Endothelial cell of umbilical vein (primary cell): ENCODE results near the gene SLC26A11. TPM values are rescaled to one million over a fixed set of nuclear protein-coding genes. Genes with fewer than 3 reads are reported as not detected.

Experiments used
- BruUV-seq: library from RNA; stranded (reverse); fragments of 400-500 nt; replicated peaks from 2 replicates; lab custom pipeline; 2021; lab: Mats Ljungman, UMichigan
- CTCF ChIA-PET: fragments of 300-600, 350-600 bp; sonication (Branson Sonifier 250); formaldehyde crosslinking; loops from one replicate; lab custom pipeline; 2021; ENCODE audit warnings: antibody characterized with exemption, inconsistent platforms; lab: Charles Lee
- POLR2A ChIA-PET: fragments of 300-600, 350-600 bp; sonication (Branson Sonifier 250); formaldehyde crosslinking; loops from one replicate; lab custom pipeline; 2021; ENCODE audit warnings: antibody characterized with exemption, inconsistent platforms; lab: Charles Lee
- DNase-seq: peaks from one replicate; pipeline ENCODE4 v3.0.0-alpha.2; 2011; ENCODE audit warnings: low read depth, low spot score
- FAIRE-seq: peaks from 2 replicates; lab custom pipeline; 2011; peaks lifted over from hg19 to GRCh38; lab: Jason Lieb, UNC
- H2AFZ ChIP-seq: 2 replicates; pipeline ENCODE4 v1.6.0; 2012; ENCODE audit warnings: low read depth, low read length, control low read depth, inconsistent platforms
- H3K27ac ChIP-seq: 2 replicates; pipeline ENCODE4 v1.5.1; 2011; ENCODE audit warnings: low read depth, mild to moderate bottlenecking, control low read depth, low read length, moderate library complexity; ENCODE audit not compliant: insufficient read depth
- H3K27me3 ChIP-seq, 2 experiments: 2 replicates each; pipeline versions ENCODE4 v1.6.0 to v1.6.1; 2011; ENCODE audit warnings: low read length in 2 of 2, mixed read lengths in 1 of 2; ENCODE audit not compliant: control insufficient read depth in 2 of 2, insufficient read depth in 2 of 2
- H3K36me3 ChIP-seq, 2 experiments: 2 replicates in 1 of 2; 3 replicates in 1 of 2; pipeline ENCODE4 v1.5.1; 2011; ENCODE audit warnings: low read length in 2 of 2, mild to moderate bottlenecking in 1 of 2, moderate library complexity in 1 of 2; ENCODE audit not compliant: control insufficient read depth in 2 of 2, insufficient read depth in 2 of 2; ENCODE audit errors: extremely low read depth in 1 of 2
- H3K4me1 ChIP-seq: 3 replicates; pipeline ENCODE4 v1.5.1; 2011; ENCODE audit warnings: mild to moderate bottlenecking, low read length; ENCODE audit not compliant: control insufficient read depth, insufficient read depth; ENCODE audit errors: extremely low read depth
- H3K4me2 ChIP-seq: 2 replicates; pipeline ENCODE4 v1.6.1; 2011; ENCODE audit warnings: low read length, control low read depth, mixed read lengths; ENCODE audit not compliant: insufficient read depth
- H3K4me3 ChIP-seq, 3 experiments: fragments of 200-600 bp in 1 of 3; sonication (generic), shearing (Covaris generic) in 1 of 3; replicated peaks in 1 of 3; 2 replicates each; pipeline ENCODE4 v1.5.1; 2011 to 2016; ENCODE audit warnings: control low read depth in 3 of 3, low read length in 3 of 3, mild to moderate bottlenecking in 2 of 3, inconsistent platforms in 1 of 3, low read depth in 1 of 3, moderate library complexity in 1 of 3; ENCODE audit not compliant: insufficient read depth in 1 of 3
- H3K79me2 ChIP-seq: 2 replicates; pipeline ENCODE4 v1.6.0; 2012; ENCODE audit warnings: low read length, inconsistent platforms; ENCODE audit not compliant: control insufficient read depth, insufficient read depth
- H3K9ac ChIP-seq: replicated peaks from 2 replicates; pipeline ENCODE3; 2011; ENCODE audit warnings: low read length, control low read depth; ENCODE audit not compliant: insufficient read depth; ENCODE audit errors: extremely low read depth
- H3K9me1 ChIP-seq: replicated peaks from 3 replicates; pipeline ENCODE4 v1.6.0; 2011; ENCODE audit warnings: mild to moderate bottlenecking, low read length; ENCODE audit not compliant: control insufficient read depth, insufficient read depth; ENCODE audit errors: extremely low read depth
- H3K9me3 ChIP-seq: replicated peaks from 2 replicates; pipeline ENCODE4 v1.5.1; 2012; ENCODE audit warnings: low read length, inconsistent platforms; ENCODE audit not compliant: control insufficient read depth, insufficient read depth
- H4K20me1 ChIP-seq: replicated peaks from 2 replicates; pipeline ENCODE3; 2011; ENCODE audit warnings: mild to moderate bottlenecking, low read length; ENCODE audit not compliant: control insufficient read depth, insufficient read depth; ENCODE audit errors: extremely low read depth
- CTCF ChIP-seq, 2 donors: IDR thresholded peaks; 1 replicate in 1 of 2; 2 replicates in 1 of 2; pipeline ENCODE4 v1.5.1; 2011; ENCODE audit warnings: low read length in 2 of 2, mild to moderate bottlenecking in 2 of 2, moderate library complexity in 2 of 2, control low read depth in 1 of 2, inconsistent platforms in 1 of 2, low read depth in 1 of 2; ENCODE audit not compliant: insufficient read depth in 1 of 2; ENCODE audit errors: extremely low read depth in 1 of 2
- EZH2 ChIP-seq: IDR thresholded peaks from 2 replicates; pipeline ENCODE4 v1.6.1; 2012; ENCODE audit warnings: borderline replicate concordance, low read depth, mild to moderate bottlenecking, moderate library complexity, low read length, inconsistent platforms; ENCODE audit not compliant: severe bottlenecking
- FOS ChIP-seq: IDR thresholded peaks from 2 replicates; pipeline ENCODE4 v1.6.1; 2011; ENCODE audit warnings: mild to moderate bottlenecking, low read length, moderate library complexity, borderline replicate concordance; ENCODE audit not compliant: insufficient read depth
- GATA2 ChIP-seq: IDR thresholded peaks from 2 replicates; pipeline ENCODE4 v1.7.0; 2011; ENCODE audit warnings: low read depth, mild to moderate bottlenecking, moderate library complexity, mixed read lengths, low read length; ENCODE audit not compliant: insufficient read length, insufficient read depth
- JUN ChIP-seq: IDR thresholded peaks from 2 replicates; pipeline ENCODE4 v1.6.1; 2011; ENCODE audit warnings: borderline replicate concordance, low read depth; ENCODE audit not compliant: insufficient read length, insufficient read depth
- MAX ChIP-seq: IDR thresholded peaks from 2 replicates; pipeline ENCODE4 v1.6.1; 2011; ENCODE audit not compliant: insufficient read depth, insufficient read length
- MYC ChIP-seq: IDR thresholded peaks from one replicate; pipeline ENCODE4 v1.6.1; 2011; ENCODE audit warnings: mild to moderate bottlenecking, low read depth, low read length
- POLR2A ChIP-seq: IDR thresholded peaks from 2 replicates; pipeline ENCODE4 v1.6.1; 2012; ENCODE audit warnings: low read depth, mild to moderate bottlenecking, control low read depth, low read length
- POLR2AphosphoS5 ChIP-seq: IDR thresholded peaks from 2 replicates; pipeline ENCODE4 v1.6.1; 2012; ENCODE audit warnings: low read depth, mild to moderate bottlenecking, control low read depth, low read length, moderate library complexity; ENCODE audit not compliant: insufficient read depth
- dilution Hi-C: fragments of 300-500 bp; cut with MboI; formaldehyde crosslinking; loops from one replicate; pipeline ENCODE4 v1.15.0; 2019; ENCODE audit warnings: low sequenced_read_pairs; ENCODE audit not compliant: extremely low pct_ligation_motif_present
- intact Hi-C: fragments of 100-400 bp; cut with micrococcal nuclease; formaldehyde crosslinking; loops from one replicate; pipeline ENCODE4 v1.10.0; 2022
- polyA plus RNA-seq, 4 experiments: library from polyadenylated mRNA; depleted of rRNA in 3 of 4; stranded (reverse) in 3 of 4; unstranded in 1 of 4; fragments of >200 nt; gene quantifications; 2 replicates each; pipeline versions ENCODE4 v1.2.1 to v1.2.3, GENCODE V29; 2011 to 2012; ENCODE audit warnings: missing spikeins in 1 of 4
- total RNA-seq: library from RNA; stranded (reverse); gene quantifications from 2 replicates; pipeline ENCODE4 v1.2.3, GENCODE V29; 2021

Gene SLC26A11
- total and polyA plus RNA-seq, 2 donors (not counting 3 experiments of a cell fraction or from before 2014, with no cell fraction given), result 25.2 to 33.0 TPM

- H3K4me3 ChIP-seq, result no peak overlapping the region
- dilution Hi-C loops (no loop called here), intact Hi-C loops (no loop called here)
- H3K4me1 ChIP-seq, result no peaks in the 10 kb centered on the region
- no peak overlapping the region for H3K9ac ChIP-seq
- H3K36me3 ChIP-seq, result no peaks in the 10 kb centered on the region
- no peak for FAIRE-seq
- no peak for DNase-seq
- no peaks in the 10 kb centered on the region for H4K20me1 ChIP-seq
- H2AFZ ChIP-seq, result no peak overlapping the region
- no peak overlapping the region for H3K27ac ChIP-seq
- TF ChIP-seq MYC, result no peak
- TF ChIP-seq EZH2, result no peak
- TF ChIP-seq CTCF (IDR thresholded peaks at IDR 0.05; ENCODE audit: extremely low read depth in 1 of 2, insufficient read depth in 1 of 2, low read depth in 1 of 2, low read length in 2 of 2), result no peak
- TF ChIP-seq MAX, result no peak
- no peak for TF ChIP-seq GATA2
- TF ChIP-seq JUN, result no peak
- no peak for TF ChIP-seq POLR2AphosphoS5
- TF ChIP-seq FOS, result no peak
- TF ChIP-seq POLR2A, result no peak
- CTCF ChIA-PET, result interaction anchor here (2.6 to 3.0 kb wide), 2 partner anchors 10 to 85 kb away, joined by 8 to 27 read pairs; partner anchors contain the start of gene GAA
- POLR2A ChIA-PET, result no interaction called here
- no peaks in the 10 kb centered on the region for H3K9me1 ChIP-seq
- no TSS peak for BruUV-seq
- peaks cover 0 to 3% of the 10 kb centered on the region in 2 experiments for H3K27me3 ChIP-seq
- H3K9me3 ChIP-seq, result no peaks in the 10 kb centered on the region
- H3K4me2 ChIP-seq, result no peak overlapping the region
- no peaks in the 10 kb centered on the region for H3K79me2 ChIP-seq
Observed at GRCh38 chr17:80185968-80186367, 34.3 kb upstream of the SLC26A11 start.
